OCI-LY3 (cell line): ENCODE data around the gene TAF1A.
A peak's percentile ranks its signal among the peaks of the same experiment; 100 is the strongest.
"Not testable (repeated sequence)": the region's sequence is repeated elsewhere in the genome, so short reads cannot be mapped to it uniquely, and the experiment has no call there.

ENCODE experiments used
- H2AFZ ChIP-seq: fragments of 200-600, 300-600 bp; shearing (Covaris generic); 2 replicates; pipeline ENCODE4 v1.6.0; 2014; ENCODE audit warnings: antibody characterized with exemption, low read depth, low read length
- H3K27ac ChIP-seq: fragments of 200-600, 300-600 bp; sonication (generic); 2 replicates; pipeline ENCODE4 v1.5.1; 2014; ENCODE audit warnings: mild to moderate bottlenecking, low read length, moderate library complexity, mixed read lengths
- H3K27me3 ChIP-seq: fragments of 200-600, 300-600 bp; sonication (generic); 2 replicates; pipeline ENCODE4 v1.6.1; 2014; ENCODE audit warnings: low read depth, low read length, mixed read lengths
- H3K36me3 ChIP-seq: fragments of 200-600, 300-600 bp; sonication (generic); replicated peaks from 2 replicates; pipeline ENCODE3; 2014; ENCODE audit warnings: low read depth, low read length, mixed read lengths
- H3K4me1 ChIP-seq: fragments of 300-600, 200-600 bp; sonication (generic); 2 replicates; pipeline ENCODE4 v1.6.1; 2014; ENCODE audit warnings: low read length, mixed read lengths
- H3K4me2 ChIP-seq: fragments of 200-600, 300-600 bp; sonication (generic); 2 replicates; pipeline ENCODE4 v1.6.1; 2014; ENCODE audit warnings: low read length, mixed read lengths
- H3K4me3 ChIP-seq: fragments of 300-600, 200-600 bp; sonication (generic); 2 replicates; pipeline ENCODE4 v1.5.1; 2014; ENCODE audit warnings: antibody characterized with exemption, mild to moderate bottlenecking, low read length, moderate library complexity
- H3K79me2 ChIP-seq: fragments of 300-600, 200-600 bp; shearing (Covaris generic); 2 replicates; pipeline ENCODE4 v1.6.1; 2014; ENCODE audit warnings: mild to moderate bottlenecking, low read length, mixed read lengths
- H3K9ac ChIP-seq: fragments of 300-600, 200-600 bp; shearing (Covaris generic); 2 replicates; pipeline ENCODE4 v1.6.0; 2014; ENCODE audit warnings: mild to moderate bottlenecking, low read length, moderate library complexity
- H3K9me3 ChIP-seq: fragments of 200-600, 300-600 bp; shearing (Covaris generic); 2 replicates; pipeline ENCODE4 v1.6.1; 2014; ENCODE audit warnings: low read length, mixed read lengths; ENCODE audit not compliant: insufficient read depth
- H4K20me1 ChIP-seq: fragments of 200-600, 300-600 bp; sonication (generic); 2 replicates; pipeline ENCODE4 v1.6.1; 2016; ENCODE audit warnings: low read length, mixed read lengths; ENCODE audit not compliant: insufficient read depth
- CTCF ChIP-seq: fragments of 200-600, 300-600 bp; sonication (generic); IDR thresholded peaks from 2 replicates; pipeline ENCODE4 v1.5.1; 2014; ENCODE audit warnings: antibody characterized with exemption, low read length, low read depth
- EZH2phosphoT487 ChIP-seq: fragments of 200-600 bp; shearing (Covaris generic); IDR thresholded peaks from 2 replicates; pipeline ENCODE4 v1.6.1; 2018; ENCODE audit warnings: antibody characterized with exemption, mixed run types, low read depth

TAF1A gene

GRCh38 chr1:222617367-222617951 is 27.7 kb upstream of the TAF1A start:
- peak overlapping the region; percentile 88 for H2AFZ ChIP-seq
- peaks cover 5% of the 10 kb centered on the region; the same call in 1 of the 2 replicates for H4K20me1 ChIP-seq
- peaks cover 32% of the 10 kb centered on the region for H3K4me1 ChIP-seq
- H3K4me3 ChIP-seq = peak overlapping the region; percentile 94
- peaks cover 5% of the 10 kb centered on the region; the same call in 1 of the 2 replicates for H3K27me3 ChIP-seq
- no peaks in the 10 kb centered on the region for H3K9me3 ChIP-seq
- peaks cover 11% of the 10 kb centered on the region for H3K36me3 ChIP-seq
- peaks cover 25% of the 10 kb centered on the region for H3K79me2 ChIP-seq
- peak overlapping the region; percentile 91 for H3K9ac ChIP-seq
- peak overlapping the region; percentile 45 for H3K27ac ChIP-seq
- H3K4me2 ChIP-seq = peak overlapping the region; percentile 93
- TF ChIP-seq CTCF = no peak
- no peak for TF ChIP-seq EZH2phosphoT487

GRCh38 chr1:222616525-222616924 is 26.8 kb upstream of the TAF1A start:
- H3K36me3 ChIP-seq = peaks cover 6% of the 10 kb centered on the region
- H3K27me3 ChIP-seq = peaks cover 7% of the 10 kb centered on the region; the same call in 1 of the 2 replicates
- H3K79me2 ChIP-seq = peaks cover 25% of the 10 kb centered on the region
- no peak for TF ChIP-seq CTCF
- no peak for TF ChIP-seq EZH2phosphoT487
- peak overlapping the region; percentile 88; the same call in 1 of the 2 replicates for H2AFZ ChIP-seq
- peak overlapping the region; percentile 93 for H3K4me2 ChIP-seq
- no peak overlapping the region for H3K9ac ChIP-seq
- H4K20me1 ChIP-seq = peaks cover 5% of the 10 kb centered on the region; the same call in 1 of the 2 replicates
- peak overlapping the region; percentile 94; the same call in 1 of the 2 replicates for H3K4me3 ChIP-seq
- no peak overlapping the region for H3K27ac ChIP-seq
- no peaks in the 10 kb centered on the region for H3K9me3 ChIP-seq
- peaks cover 32% of the 10 kb centered on the region for H3K4me1 ChIP-seq

- H3K9ac ChIP-seq = no peak overlapping the region
- H3K36me3 ChIP-seq = no peaks in the 10 kb centered on the region
- TF ChIP-seq CTCF = no peak
- TF ChIP-seq EZH2phosphoT487 = no peak
These were observed 23.9 kb upstream of the TAF1A start for GRCh38 chr1:222613627-222614026.

GRCh38 chr1:222610728-222611127 is 21.0 kb upstream of the TAF1A start:
- H3K9ac ChIP-seq = no peak overlapping the region
- H3K4me2 ChIP-seq = no peak overlapping the region
- TF ChIP-seq CTCF (no peak), EZH2phosphoT487 (no peak)
- no peaks in the 10 kb centered on the region for H4K20me1 ChIP-seq
- H2AFZ ChIP-seq = no peak overlapping the region
- H3K27me3 ChIP-seq = peaks cover 7% of the 10 kb centered on the region; the same call in 1 of the 2 replicates
- no peaks in the 10 kb centered on the region for H3K36me3 ChIP-seq
- H3K27ac ChIP-seq = no peak overlapping the region
- no peak overlapping the region for H3K4me3 ChIP-seq
- no peaks in the 10 kb centered on the region for H3K9me3 ChIP-seq
- no peaks in the 10 kb centered on the region for H3K4me1 ChIP-seq
- H3K79me2 ChIP-seq = no peaks in the 10 kb centered on the region

More at GRCh38 chr1:222613627-222614026, 23.9 kb upstream of the TAF1A start:
- H3K4me2 ChIP-seq = no peak overlapping the region
- H4K20me1 ChIP-seq = no peaks in the 10 kb centered on the region
- peaks cover 7% of the 10 kb centered on the region; the same call in 1 of the 2 replicates for H3K27me3 ChIP-seq
- H3K79me2 ChIP-seq = peaks cover 6% of the 10 kb centered on the region
- H3K27ac ChIP-seq = no peak overlapping the region
- no peaks in the 10 kb centered on the region for H3K9me3 ChIP-seq
- no peak overlapping the region for H2AFZ ChIP-seq
- peaks cover 8% of the 10 kb centered on the region for H3K4me1 ChIP-seq
- no peak overlapping the region for H3K4me3 ChIP-seq

GRCh38 chr1:222609111-222609510 is 19.4 kb upstream of the TAF1A start:
- H4K20me1 ChIP-seq, H3K9ac ChIP-seq, H3K36me3 ChIP-seq, H3K9me3 ChIP-seq, H3K4me1 ChIP-seq, H3K4me3 ChIP-seq, H3K27me3 ChIP-seq, H3K27ac ChIP-seq, H2AFZ ChIP-seq, H3K4me2 ChIP-seq, H3K79me2 ChIP-seq: not testable (repeated sequence)
